ENCODE results near the gene NEO1. TPM values are rescaled to one million over a fixed set of nuclear protein-coding genes. Genes with fewer than 3 reads are reported as not detected.

NEO1 gene
- total and polyA plus RNA-seq, 2 of the 13 experiments (the other 11 are each of a cell fraction or from before 2014, with no cell fraction given), result 8.4 to 11.0 TPM

DNA sequence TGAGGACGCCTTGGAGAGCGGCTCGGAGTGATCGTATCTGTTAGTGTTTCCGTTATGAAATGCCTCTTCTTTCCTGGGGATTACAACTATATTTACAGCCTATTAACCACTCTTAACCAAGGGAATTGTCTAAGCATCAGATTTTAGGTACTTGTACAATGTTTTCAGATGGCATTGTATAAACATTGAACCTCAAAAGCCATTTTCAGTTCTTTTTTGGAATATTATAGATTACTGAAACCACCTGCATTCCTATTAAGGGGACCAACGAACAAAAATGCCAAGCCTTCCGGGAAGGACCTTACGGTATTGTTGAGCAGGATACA, 1.1 kb downstream of the NEO1 start (continued):
- TF ChIP-seq, protein P1, sequence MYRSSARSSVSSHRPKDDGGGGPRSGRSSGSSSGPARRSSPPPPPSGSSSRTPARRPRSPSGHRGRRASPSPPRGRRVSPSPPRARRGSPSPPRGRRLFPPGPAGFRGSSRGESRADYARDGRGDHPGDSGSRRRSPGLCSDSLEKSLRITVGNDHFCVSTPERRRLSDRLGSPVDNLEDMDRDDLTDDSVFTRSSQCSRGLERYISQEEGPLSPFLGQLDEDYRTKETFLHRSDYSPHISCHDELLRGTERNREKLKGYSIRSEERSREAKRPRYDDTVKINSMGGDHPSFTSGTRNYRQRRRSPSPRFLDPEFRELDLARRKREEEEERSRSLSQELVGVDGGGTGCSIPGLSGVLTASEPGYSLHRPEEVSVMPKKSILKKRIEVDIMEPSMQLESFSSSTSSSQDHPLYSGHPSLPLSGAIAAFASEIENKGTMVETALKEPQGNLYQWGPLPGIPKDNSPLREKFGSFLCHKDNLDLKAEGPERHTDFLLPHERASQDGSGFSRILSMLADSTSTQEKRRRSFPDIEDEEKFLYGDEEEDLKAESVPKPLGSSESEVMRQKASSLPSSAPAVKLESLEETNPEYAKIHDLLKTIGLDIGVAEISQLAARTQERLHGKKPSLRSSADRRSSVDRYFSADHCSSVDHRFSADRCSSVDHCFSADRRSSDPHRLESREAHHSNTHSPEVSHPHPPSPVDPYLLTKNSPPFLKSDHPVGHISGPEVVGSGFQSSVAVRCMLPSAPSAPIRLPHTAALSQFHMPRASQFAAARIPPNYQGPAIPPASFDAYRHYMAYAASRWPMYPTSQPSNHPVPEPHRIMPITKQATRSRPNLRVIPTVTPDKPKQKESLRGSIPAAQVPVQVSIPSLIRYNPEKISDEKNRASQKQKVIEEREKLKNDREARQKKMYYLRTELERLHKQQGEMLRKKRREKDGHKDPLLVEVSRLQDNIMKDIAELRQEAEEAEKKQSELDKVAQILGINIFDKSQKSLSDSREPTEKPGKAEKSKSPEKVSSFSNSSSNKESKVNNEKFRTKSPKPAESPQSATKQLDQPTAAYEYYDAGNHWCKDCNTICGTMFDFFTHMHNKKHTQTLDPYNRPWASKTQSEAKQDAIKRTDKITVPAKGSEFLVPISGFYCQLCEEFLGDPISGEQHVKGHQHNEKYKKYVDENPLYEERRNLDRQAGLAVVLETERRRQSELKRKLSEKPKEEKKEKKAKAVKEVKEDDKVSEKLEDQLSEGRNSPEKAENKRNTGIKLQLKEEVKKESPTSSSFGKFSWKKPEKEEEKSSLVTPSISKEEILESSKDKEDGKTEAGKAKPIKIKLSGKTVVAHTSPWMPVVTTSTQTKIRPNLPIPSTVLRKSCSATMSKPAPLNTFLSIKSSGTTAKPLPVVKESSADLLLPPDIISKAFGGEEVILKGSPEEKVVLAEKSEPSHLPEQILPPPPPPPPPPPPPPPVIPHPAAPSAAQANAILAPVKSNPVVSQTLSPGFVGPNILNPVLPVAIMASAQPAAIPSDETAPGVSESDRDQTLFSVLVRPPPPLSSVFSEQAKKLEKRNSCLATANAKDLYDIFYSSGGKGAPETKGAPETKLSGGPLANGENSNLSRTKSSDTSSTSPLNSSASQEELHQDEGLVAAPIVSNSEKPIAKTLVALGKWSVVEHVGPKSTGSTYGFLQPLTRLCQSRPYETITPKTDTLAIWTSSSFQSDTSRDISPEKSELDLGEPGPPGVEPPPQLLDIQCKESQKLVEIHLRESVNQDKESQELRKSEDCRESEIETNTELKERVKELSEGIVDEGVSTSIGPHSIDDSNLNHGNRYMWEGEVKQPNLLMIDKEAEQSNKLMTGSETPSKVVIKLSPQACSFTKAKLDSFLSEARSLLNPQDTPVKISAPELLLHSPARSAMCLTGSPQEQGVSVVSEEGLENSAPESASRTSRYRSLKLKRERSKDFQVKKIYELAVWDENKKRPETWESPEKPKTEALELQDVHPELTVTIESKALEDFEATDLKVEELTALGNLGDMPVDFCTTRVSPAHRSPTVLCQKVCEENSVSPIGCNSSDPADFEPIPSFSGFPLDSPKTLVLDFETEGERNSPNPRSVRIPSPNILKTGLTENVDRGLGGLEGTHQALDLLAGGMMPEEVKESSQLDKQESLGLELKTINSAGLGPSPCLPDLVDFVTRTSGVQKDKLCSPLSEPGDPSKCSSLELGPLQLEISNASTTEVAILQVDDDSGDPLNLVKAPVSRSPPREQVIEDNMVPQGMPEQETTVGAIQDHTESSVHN (CRISPR knock-in tag; IDR thresholded peaks at IDR 0.05), result no peak
- TF ChIP-seq, protein P2, sequence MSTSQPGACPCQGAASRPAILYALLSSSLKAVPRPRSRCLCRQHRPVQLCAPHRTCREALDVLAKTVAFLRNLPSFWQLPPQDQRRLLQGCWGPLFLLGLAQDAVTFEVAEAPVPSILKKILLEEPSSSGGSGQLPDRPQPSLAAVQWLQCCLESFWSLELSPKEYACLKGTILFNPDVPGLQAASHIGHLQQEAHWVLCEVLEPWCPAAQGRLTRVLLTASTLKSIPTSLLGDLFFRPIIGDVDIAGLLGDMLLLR (CRISPR knock-in tag; IDR thresholded peaks at IDR 0.05), result no peak

DNA sequence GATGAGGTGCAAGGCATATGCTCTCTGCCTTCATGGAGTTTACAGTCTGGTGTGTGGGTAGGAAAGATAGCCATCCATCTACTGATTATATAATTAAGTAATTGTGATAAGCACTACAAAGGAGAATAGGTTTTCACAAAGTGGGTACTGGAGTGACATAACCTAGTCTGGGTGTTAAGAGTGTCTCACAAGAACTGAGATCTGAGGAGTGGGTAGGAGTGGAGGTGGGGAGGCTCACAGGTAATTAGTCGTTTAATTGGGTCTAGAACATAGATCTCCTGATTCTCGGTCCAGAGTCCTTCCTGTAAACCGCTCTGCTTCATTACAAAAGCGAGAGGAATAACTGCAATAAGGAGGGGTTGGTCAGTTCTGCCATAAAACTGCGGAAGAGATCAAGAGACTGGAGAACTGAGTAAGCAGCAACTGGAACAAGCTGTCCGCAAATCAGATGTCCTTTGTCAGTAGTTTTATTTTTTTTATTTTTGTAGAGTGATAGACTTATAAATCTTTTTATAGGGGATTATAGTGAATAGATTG, 2.2 kb downstream of the NEO1 start:
- no peak for DNase-seq (ENCODE audit: low spot score)
- no peak for TF ChIP-seq TGIF2 (CRISPR knock-in tag; IDR thresholded peaks at IDR 0.05)
- TF ChIP-seq NFE2L1 (CRISPR knock-in tag; IDR thresholded peaks at IDR 0.05; ENCODE audit: borderline replicate concordance), result no peak
- no peak for TF ChIP-seq IKZF1 (IDR thresholded peaks at IDR 0.05)
- TF ChIP-seq, protein P3, sequence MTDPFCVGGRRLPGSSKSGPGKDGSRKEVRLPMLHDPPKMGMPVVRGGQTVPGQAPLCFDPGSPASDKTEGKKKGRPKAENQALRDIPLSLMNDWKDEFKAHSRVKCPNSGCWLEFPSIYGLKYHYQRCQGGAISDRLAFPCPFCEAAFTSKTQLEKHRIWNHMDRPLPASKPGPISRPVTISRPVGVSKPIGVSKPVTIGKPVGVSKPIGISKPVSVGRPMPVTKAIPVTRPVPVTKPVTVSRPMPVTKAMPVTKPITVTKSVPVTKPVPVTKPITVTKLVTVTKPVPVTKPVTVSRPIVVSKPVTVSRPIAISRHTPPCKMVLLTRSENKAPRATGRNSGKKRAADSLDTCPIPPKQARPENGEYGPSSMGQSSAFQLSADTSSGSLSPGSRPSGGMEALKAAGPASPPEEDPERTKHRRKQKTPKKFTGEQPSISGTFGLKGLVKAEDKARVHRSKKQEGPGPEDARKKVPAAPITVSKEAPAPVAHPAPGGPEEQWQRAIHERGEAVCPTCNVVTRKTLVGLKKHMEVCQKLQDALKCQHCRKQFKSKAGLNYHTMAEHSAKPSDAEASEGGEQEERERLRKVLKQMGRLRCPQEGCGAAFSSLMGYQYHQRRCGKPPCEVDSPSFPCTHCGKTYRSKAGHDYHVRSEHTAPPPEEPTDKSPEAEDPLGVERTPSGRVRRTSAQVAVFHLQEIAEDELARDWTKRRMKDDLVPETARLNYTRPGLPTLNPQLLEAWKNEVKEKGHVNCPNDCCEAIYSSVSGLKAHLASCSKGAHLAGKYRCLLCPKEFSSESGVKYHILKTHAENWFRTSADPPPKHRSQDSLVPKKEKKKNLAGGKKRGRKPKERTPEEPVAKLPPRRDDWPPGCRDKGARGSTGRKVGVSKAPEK (CRISPR knock-in tag; IDR thresholded peaks at IDR 0.05; ENCODE audit: borderline replicate concordance), result no peak
- TF ChIP-seq ZC3H4 (CRISPR knock-in tag; IDR thresholded peaks at IDR 0.05; ENCODE audit: borderline replicate concordance), result no peak
- no peak for TF ChIP-seq ZNF546 (CRISPR knock-in tag; conservative IDR thresholded peaks at IDR 0.05)
- no peak for TF ChIP-seq ZNF232 (CRISPR knock-in tag; IDR thresholded peaks at IDR 0.05; ENCODE audit: borderline replicate concordance)
- TF ChIP-seq, protein P4, sequence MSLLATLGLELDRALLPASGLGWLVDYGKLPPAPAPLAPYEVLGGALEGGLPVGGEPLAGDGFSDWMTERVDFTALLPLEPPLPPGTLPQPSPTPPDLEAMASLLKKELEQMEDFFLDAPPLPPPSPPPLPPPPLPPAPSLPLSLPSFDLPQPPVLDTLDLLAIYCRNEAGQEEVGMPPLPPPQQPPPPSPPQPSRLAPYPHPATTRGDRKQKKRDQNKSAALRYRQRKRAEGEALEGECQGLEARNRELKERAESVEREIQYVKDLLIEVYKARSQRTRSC (CRISPR knock-in tag; IDR thresholded peaks at IDR 0.05; ENCODE audit: low read depth), result no peak

More for the DNA sequence above, 2.2 kb downstream of the NEO1 start:
- ATAC-seq (no peak), FAIRE-seq (no peak)
- Histone ChIP-seq H3K27me3 (ENCODE audit: control insufficient read depth in 1 of 2, insufficient read depth in 2 of 2, low read length in 2 of 2) (peaks cover 0 to 7% of the 10 kb centered on the region in 2 experiments; a peak in 1 of 5 replicates), H3K9ac (ENCODE audit: insufficient read depth, low read depth, low read length) (no peak overlapping the region), H3K9me3 (ENCODE audit: low read length) (no peaks in the 10 kb centered on the region), H3K79me2 (ENCODE audit: insufficient read depth, low read length) (no peaks in the 10 kb centered on the region), H4K20me1 (ENCODE audit: insufficient read depth, low read length) (no peaks in the 10 kb centered on the region), H3K27ac (ENCODE audit: extremely low read length, insufficient read depth, low read length) (no peak overlapping the region), H3K4me2 (ENCODE audit: low read depth, low read length) (no peak overlapping the region), H3K36me3 (replicated peaks in 1 of 2; ENCODE audit: control insufficient read depth in 1 of 2, insufficient read depth in 2 of 2, low read length in 2 of 2) (no peaks in the 10 kb centered on the region), H3K4me3 (replicated peaks in 1 of 3; ENCODE audit: insufficient read depth in 1 of 3, low read depth in 2 of 3, low read length in 3 of 3) (no peak overlapping the region), H3K4me1 (ENCODE audit: insufficient read depth, low read length) (peaks cover 14% of the 10 kb centered on the region), H2AFZ (ENCODE audit: low read length) (no peak overlapping the region)
- BruUV-seq (replicated peaks), result no TSS peak
- ChIA-PET POLR2A (no interaction called here), CTCF (ENCODE audit: low intra/inter-chr PET ratio, low total read pairs) (no interaction called here)
- intact Hi-C loops (cut with micrococcal nuclease; ENCODE audit: unreplicated experiment) (loop anchor here (5.0 kb wide), 1 partner anchor 272 kb away; the partner anchor contains the start of gene ADPGK), in situ Hi-C loops (cut with HindIII; ENCODE audit: extremely low pct_ligation_motif_present, low pct_unique_long_range_greater_than_20kb) (no loop called here)
- 95% methylated on average over 6 of the region's 6 CpGs for WGBS (ENCODE audit: low lambda C conversion rate)
